H1 (cell line): ENCODE measurements around the gene PSD2. TPM values are rescaled to one million over a fixed set of nuclear protein-coding genes. Genes with fewer than 3 reads are reported as not detected.

Experiments used
- CTCF ChIA-PET: fragments of 300-600 bp; sonication (Branson Sonifier 250); formaldehyde crosslinking; loops from one replicate; lab custom pipeline; 2021; ENCODE audit not compliant: partially characterized antibody; lab: Charles Lee
- POLR2A ChIA-PET: fragments of 300-600 bp; sonication (Branson Sonifier 250); formaldehyde crosslinking; loops from one replicate; lab custom pipeline; 2021; ENCODE audit warnings: inconsistent platforms; ENCODE audit not compliant: partially characterized antibody; lab: Charles Lee
- DNase-seq, 2 experiments: peaks; one replicate each; pipeline versions ENCODE4 v3.0.0 to v3.0.0-alpha.2; 2010 to 2022; ENCODE audit warnings: low spot score in 2 of 2, low read depth in 1 of 2, mixed read lengths in 1 of 2
- FAIRE-seq: peaks from 2 replicates; lab custom pipeline; 2011; peaks lifted over from hg19 to GRCh38; lab: Jason Lieb, UNC
- H2AFZ ChIP-seq: 2 replicates; pipeline ENCODE4 v1.8.1; 2012; ENCODE audit warnings: low read length, inconsistent platforms
- H2AK5ac ChIP-seq: 2 replicates; pipeline ENCODE4 v1.6.1; 2013; ENCODE audit warnings: low read depth, low read length
- H2BK120ac ChIP-seq: replicated peaks from 2 replicates; pipeline ENCODE3; 2013; ENCODE audit warnings: low read depth, low read length, inconsistent platforms
- H2BK12ac ChIP-seq: 2 replicates; pipeline ENCODE4 v1.6.1; 2013; ENCODE audit warnings: low read depth, low read length
- H2BK15ac ChIP-seq: 2 replicates; pipeline ENCODE4 v1.6.1; 2013; ENCODE audit warnings: low read length
- H2BK20ac ChIP-seq: 2 replicates; pipeline ENCODE4 v1.6.1; 2013; ENCODE audit warnings: low read length
- H2BK5ac ChIP-seq: 2 replicates; pipeline ENCODE4 v1.6.1; 2013; ENCODE audit warnings: low read depth, low read length
- H3K14ac ChIP-seq: 2 replicates; pipeline ENCODE4 v1.6.1; 2013; ENCODE audit warnings: inconsistent platforms; ENCODE audit not compliant: insufficient read length
- H3K18ac ChIP-seq: 2 replicates; pipeline ENCODE4 v1.6.1; 2013; ENCODE audit warnings: low read length; ENCODE audit errors: extremely low read depth
- H3K23ac ChIP-seq: 2 replicates; pipeline ENCODE4 v1.6.1; 2013; ENCODE audit warnings: inconsistent platforms; ENCODE audit not compliant: insufficient read length
- H3K23me2 ChIP-seq: 2 replicates; pipeline ENCODE4 v1.6.1; 2013; ENCODE audit warnings: low read depth, low read length
- H3K27ac ChIP-seq: 2 replicates; pipeline ENCODE4 v1.6.1; 2011; ENCODE audit warnings: low read depth, low read length, inconsistent platforms
- H3K27me3 ChIP-seq, 4 experiments: replicated peaks in 1 of 4; 1 replicate in 1 of 4; 2 replicates in 3 of 4; pipeline versions ENCODE4 v1.6.1 to v1.8.1; 2011 to 2013; ENCODE audit warnings: low read length in 3 of 4, mild to moderate bottlenecking in 3 of 4, inconsistent platforms in 2 of 4, mixed read lengths in 2 of 4, moderate library complexity in 1 of 4; ENCODE audit not compliant: control insufficient read depth in 3 of 4, insufficient read depth in 3 of 4; ENCODE audit errors: extremely low read depth in 1 of 4
- H3K36me3 ChIP-seq, 4 experiments: 2 replicates each; pipeline versions ENCODE4 v1.6.1 to v1.8.1; 2011 to 2013; ENCODE audit warnings: mild to moderate bottlenecking in 4 of 4, low read length in 3 of 4, moderate library complexity in 2 of 4, control low read depth in 1 of 4, inconsistent platforms in 1 of 4; ENCODE audit not compliant: insufficient read depth in 4 of 4, control insufficient read depth in 2 of 4
- H3K4ac ChIP-seq: replicated peaks from 2 replicates; pipeline ENCODE3; 2013; ENCODE audit warnings: low read length, low read depth, mixed read lengths, inconsistent platforms; ENCODE audit not compliant: insufficient read length
- H3K4me1 ChIP-seq, 4 experiments: replicated peaks in 1 of 4; 1 replicate in 1 of 4; 2 replicates in 3 of 4; pipeline versions ENCODE4 v1.6.1 to v1.8.1; 2011 to 2013; ENCODE audit warnings: low read length in 3 of 4, inconsistent platforms in 2 of 4, mixed read lengths in 1 of 4; ENCODE audit not compliant: insufficient read depth in 4 of 4, control insufficient read depth in 3 of 4
- H3K4me2 ChIP-seq, 2 experiments: 2 replicates each; pipeline versions ENCODE4 v1.6.1 to v1.8.1; 2011 to 2013; ENCODE audit warnings: low read depth in 2 of 2, low read length in 2 of 2, control low read depth in 1 of 2, inconsistent platforms in 1 of 2, mild to moderate bottlenecking in 1 of 2; ENCODE audit not compliant: insufficient read depth in 1 of 2
- H3K4me3 ChIP-seq, 4 experiments: fragments of 200-600, 300-600 bp in 1 of 4; sonication (generic), shearing (Covaris generic), sonication (Bioruptor Twin) in 1 of 4; 2 replicates each; pipeline versions ENCODE4 v1.5.1 to v1.8.1; 2011 to 2016; ENCODE audit warnings: low read length in 4 of 4, low read depth in 3 of 4, control low read depth in 2 of 4, inconsistent platforms in 2 of 4, mild to moderate bottlenecking in 2 of 4, mixed read lengths in 1 of 4, moderate library complexity in 1 of 4; ENCODE audit not compliant: insufficient read depth in 2 of 4; ENCODE audit errors: extremely low read depth in 1 of 4
- H3K56ac ChIP-seq: replicated peaks from 2 replicates; pipeline ENCODE3; 2013; ENCODE audit warnings: low read depth, mild to moderate bottlenecking, mixed read lengths, low read length, inconsistent platforms; ENCODE audit not compliant: insufficient read length
- H3K79me1 ChIP-seq: 2 replicates; pipeline ENCODE4 v1.6.1; 2013; ENCODE audit warnings: low read depth, low read length, control low read depth
- H3K79me2 ChIP-seq, 2 experiments: 2 replicates each; pipeline versions ENCODE4 v1.6.1 to v1.8.1; 2012 to 2013; ENCODE audit warnings: low read length in 2 of 2, mild to moderate bottlenecking in 2 of 2, inconsistent platforms in 1 of 2; ENCODE audit not compliant: insufficient read depth in 2 of 2, control insufficient read depth in 1 of 2
- H3K9ac ChIP-seq, 4 experiments: replicated peaks in 1 of 4; 1 replicate in 1 of 4; 2 replicates in 3 of 4; pipeline versions ENCODE4 v1.6.1 to v1.8.1; 2011 to 2013; ENCODE audit warnings: low read depth in 3 of 4, low read length in 3 of 4, control low read depth in 2 of 4, mild to moderate bottlenecking in 2 of 4, moderate library complexity in 2 of 4, inconsistent platforms in 1 of 4; ENCODE audit errors: extremely low read depth in 1 of 4
- H3K9me3 ChIP-seq, 2 experiments: 2 replicates each; pipeline versions ENCODE4 v1.6.1 to v1.8.1; 2012 to 2013; ENCODE audit warnings: mild to moderate bottlenecking in 2 of 2, moderate library complexity in 2 of 2, control low read depth in 1 of 2, inconsistent platforms in 1 of 2, low read depth in 1 of 2, low read length in 1 of 2, mixed read lengths in 1 of 2; ENCODE audit not compliant: insufficient read depth in 2 of 2
- H4K20me1 ChIP-seq, 2 experiments: replicated peaks in 1 of 2; 2 replicates each; pipeline versions ENCODE3 to v1.8.1; 2011 to 2013; ENCODE audit warnings: inconsistent platforms in 2 of 2, low read length in 2 of 2, mild to moderate bottlenecking in 1 of 2; ENCODE audit not compliant: insufficient read depth in 2 of 2, control insufficient read depth in 1 of 2
- H4K5ac ChIP-seq: 2 replicates; pipeline ENCODE4 v1.6.1; 2013; ENCODE audit warnings: low read length, low read depth, mixed read lengths, inconsistent platforms; ENCODE audit not compliant: insufficient read length
- H4K8ac ChIP-seq: 2 replicates; pipeline ENCODE4 v1.8.0; 2013; ENCODE audit warnings: mild to moderate bottlenecking, moderate library complexity, low read length, inconsistent platforms; ENCODE audit not compliant: insufficient read depth; ENCODE audit errors: extremely low read depth
- H4K91ac ChIP-seq: replicated peaks from 2 replicates; pipeline ENCODE3; 2013; ENCODE audit warnings: low read length, mixed read lengths, inconsistent platforms; ENCODE audit not compliant: insufficient read length
- BCL11A ChIP-seq, 2 experiments: IDR thresholded peaks; one replicate each; pipeline ENCODE4 v1.6.1; 2011; ENCODE audit warnings: low read depth in 2 of 2, low read length in 2 of 2, mild to moderate bottlenecking in 2 of 2
- EGR1 ChIP-seq: IDR thresholded peaks from 2 replicates; pipeline ENCODE4 v1.6.1; 2011; ENCODE audit warnings: low read depth, low read length, borderline replicate concordance
- EP300 ChIP-seq, 2 experiments: IDR thresholded peaks; 1 replicate in 1 of 2; 2 replicates in 1 of 2; pipeline ENCODE4 v1.6.1; 2011 to 2012; ENCODE audit warnings: low read depth in 2 of 2, low read length in 2 of 2, mild to moderate bottlenecking in 2 of 2, borderline replicate concordance in 1 of 2, inconsistent platforms in 1 of 2, moderate library complexity in 1 of 2
- EZH2 ChIP-seq: fragments of 200-600 bp; sonication (generic); IDR thresholded peaks from 2 replicates; pipeline ENCODE4 v1.7.1; 2012; ENCODE audit warnings: low read depth, mild to moderate bottlenecking, moderate library complexity, low read length, inconsistent platforms; ENCODE audit not compliant: severe bottlenecking
- GTF2F1 ChIP-seq: IDR thresholded peaks from 2 replicates; pipeline ENCODE4 v1.6.1; 2012; ENCODE audit warnings: low read depth, low read length, improper control_type of control experiment, borderline replicate concordance
- JUND ChIP-seq: IDR thresholded peaks from 2 replicates; pipeline ENCODE4 v1.6.1; 2011; ENCODE audit warnings: mild to moderate bottlenecking, improper control_type of control experiment, low read length
- KDM5A ChIP-seq: fragments of 200-600 bp; IDR thresholded peaks from 2 replicates; pipeline ENCODE4 v1.7.1; 2012; ENCODE audit warnings: mild to moderate bottlenecking, low read length, inconsistent platforms, mixed read lengths
- NRF1 ChIP-seq: IDR thresholded peaks from 2 replicates; pipeline ENCODE4 v1.6.1; 2011; ENCODE audit warnings: mild to moderate bottlenecking, low read depth, low read length, improper control_type of control experiment
- RXRA ChIP-seq: IDR thresholded peaks from 2 replicates; pipeline ENCODE4 v1.6.1; 2011; ENCODE audit warnings: low read depth, mild to moderate bottlenecking, low read length, moderate library complexity; ENCODE audit not compliant: insufficient read depth
- SIRT6 ChIP-seq: IDR thresholded peaks from one replicate; pipeline ENCODE4 v1.7.1; 2012; ENCODE audit warnings: low read length, inconsistent platforms
- SP1 ChIP-seq: IDR thresholded peaks from 2 replicates; pipeline ENCODE4 v1.6.1; 2011; ENCODE audit warnings: low read depth, low read length
- TEAD4 ChIP-seq: IDR thresholded peaks from 2 replicates; pipeline ENCODE4 v1.6.1; 2012; ENCODE audit warnings: low read depth, low read length, inconsistent platforms, mixed read lengths
- WGBS, 2 experiments: shearing (Covaris generic) in 1 of 2; methylation state at CpG; one replicate each; pipeline versions ENCODE4 v1.1.6 to v1.1.7; 2013 to 2015; ENCODE audit warnings: low lambda C conversion rate in 2 of 2, mixed read lengths in 2 of 2, inconsistent platforms in 1 of 2, low coverage in 1 of 2, missing lambda C conversion rate in 1 of 2; ENCODE audit not compliant: insufficient replicate concordance in 2 of 2, insufficient coverage in 1 of 2, insufficient read length in 1 of 2; ENCODE audit errors: extremely low coverage in 1 of 2, missing lambda C conversion rate in 1 of 2; 5-methylcytosine and 5-hydroxymethylcytosine counted together
- polyA plus RNA-seq, 7 experiments: library from polyadenylated mRNA; depleted of rRNA in 3 of 7; stranded (reverse) in 5 of 7; unstranded in 2 of 7; fragments of >200 nt in 5 of 7; fragments of 200-250 nt in 2 of 7; gene quantifications; 1 replicate in 5 of 7; 2 replicates in 1 of 7; 4 replicates in 1 of 7; pipeline versions ENCODE4 v1.2.1 to v1.2.3, GENCODE V29; 2011 to 2013; ENCODE audit warnings: missing spikeins in 2 of 7, mixed read lengths in 2 of 7
- total RNA-seq: library from RNA; stranded (reverse); fragmentation: NEBNext Ultra II Directional; extraction: Animal tissue kit (Norgen Biotek cat#: 25700); gene quantifications from 2 replicates; pipeline ENCODE4 v1.2.1, GENCODE V29; 2021
- TF ChIP-seq, protein P1 (sequence below): IDR thresholded peaks from 2 replicates; pipeline ENCODE4 v1.6.1; 2011; ENCODE audit warnings: low read length, improper control_type of control experiment
- TF ChIP-seq, protein P2 (sequence below): IDR thresholded peaks from 2 replicates; pipeline ENCODE4 v1.6.1; 2012; ENCODE audit warnings: inconsistent platforms

Gene PSD2
- total and polyA plus RNA-seq, 2 of the 8 experiments (the other 6 are each of a cell fraction or from before 2014, with no cell fraction given): 0.06 to 0.14 TPM

- ChIA-PET POLR2A (no interaction called here), CTCF (interaction anchor here (0.6 to 7.3 kb wide), 6 partner anchors 12 to 107 kb away, joined by 3 to 67 read pairs (median 10); no protein-coding TSS in a partner anchor)
- no peak overlapping the region for H3K14ac ChIP-seq
- DNase-seq: no peak
- no peak overlapping the region for H3K23ac ChIP-seq
- H3K4me3 ChIP-seq: no peak overlapping the region
- no peak overlapping the region for H4K8ac ChIP-seq
- H3K4me1 ChIP-seq: no peaks in the 10 kb centered on the region
- no peak for FAIRE-seq
- H3K56ac ChIP-seq: no peak overlapping the region
- H3K27me3 ChIP-seq: peaks cover 1 to 13% (median 6%) of the 10 kb centered on the region in 4 experiments; a peak in 5 of 7 replicates
- H2AK5ac ChIP-seq: no peak overlapping the region
- no peaks in the 10 kb centered on the region for H3K79me2 ChIP-seq
- no peaks in the 10 kb centered on the region for H3K9me3 ChIP-seq
- H4K5ac ChIP-seq: no peak overlapping the region
- no peak overlapping the region for H4K91ac ChIP-seq
- no peak overlapping the region for H2BK5ac ChIP-seq
- no peak overlapping the region for H3K9ac ChIP-seq
- H4K20me1 ChIP-seq: no peaks in the 10 kb centered on the region
- no peak overlapping the region for H2AFZ ChIP-seq
- H2BK20ac ChIP-seq: no peak overlapping the region
- no peaks in the 10 kb centered on the region for H3K79me1 ChIP-seq
- no peak overlapping the region for H2BK120ac ChIP-seq
- no peak overlapping the region for H3K18ac ChIP-seq
- WGBS, 2 experiments: 80% methylated on average over 9 of the region's 9 CpGs; no CpG with 5 or more reads in 1 of the 2 experiments
- H2BK12ac ChIP-seq: no peak overlapping the region
- H3K4ac ChIP-seq: no peak overlapping the region
- H2BK15ac ChIP-seq: no peak overlapping the region
- H3K23me2 ChIP-seq: no peaks in the 10 kb centered on the region
- H3K27ac ChIP-seq: no peak overlapping the region
- H3K36me3 ChIP-seq: no peaks in the 10 kb centered on the region
- H3K4me2 ChIP-seq: no peak overlapping the region
- TF ChIP-seq SIRT6 (no peak), KDM5A (no peak), NRF1 (no peak), GTF2F1 (no peak), EGR1 (no peak), JUND (no peak), BCL11A (IDR thresholded peaks at IDR 0.05; ENCODE audit: low read depth in 2 of 2, low read length in 2 of 2) (no peak), EZH2 (no peak), TEAD4 (no peak), EP300 (IDR thresholded peaks at IDR 0.05; ENCODE audit: borderline replicate concordance in 1 of 2, low read depth in 2 of 2, low read length in 2 of 2) (no peak), SP1 (no peak), RXRA (no peak)
- TF ChIP-seq, protein P1, sequence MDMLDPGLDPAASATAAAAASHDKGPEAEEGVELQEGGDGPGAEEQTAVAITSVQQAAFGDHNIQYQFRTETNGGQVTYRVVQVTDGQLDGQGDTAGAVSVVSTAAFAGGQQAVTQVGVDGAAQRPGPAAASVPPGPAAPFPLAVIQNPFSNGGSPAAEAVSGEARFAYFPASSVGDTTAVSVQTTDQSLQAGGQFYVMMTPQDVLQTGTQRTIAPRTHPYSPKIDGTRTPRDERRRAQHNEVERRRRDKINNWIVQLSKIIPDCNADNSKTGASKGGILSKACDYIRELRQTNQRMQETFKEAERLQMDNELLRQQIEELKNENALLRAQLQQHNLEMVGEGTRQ: no peak
- TF ChIP-seq, protein P2, sequence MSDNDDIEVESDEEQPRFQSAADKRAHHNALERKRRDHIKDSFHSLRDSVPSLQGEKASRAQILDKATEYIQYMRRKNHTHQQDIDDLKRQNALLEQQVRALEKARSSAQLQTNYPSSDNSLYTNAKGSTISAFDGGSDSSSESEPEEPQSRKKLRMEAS: no peak
Measured at GRCh38 chr5:139893873-139894272, 98.3 kb downstream of the PSD2 start.
